Activated CD4-positive, alpha-beta memory T cell treated with anti-CD3 and anti-CD28 coated beads, Interleukin-2, amount 10 ng/mL, durations not matched to agents 7 days and 5 days (primary cell): ENCODE data around the gene SALL2. TPM values are rescaled to one million over a fixed set of nuclear protein-coding genes. Genes with fewer than 3 reads are reported as not detected.

Source experiments
- CTCF ChIA-PET: fragments of 350-600 bp; sonication (Branson Sonifier 250); formaldehyde crosslinking; loops from one replicate; lab custom pipeline; 2021; ENCODE audit warnings: antibody characterized with exemption, inconsistent platforms; lab: Charles Lee
- POLR2A ChIA-PET: fragments of 350-600 bp; sonication (Branson Sonifier 250); formaldehyde crosslinking; loops from one replicate; lab custom pipeline; 2021; ENCODE audit warnings: antibody characterized with exemption; lab: Charles Lee
- DNase-seq: peaks from one replicate; pipeline ENCODE4 v3.0.0-alpha.2; 2020
- H3K27ac Mint-ChIP-seq: one replicate; pipeline ENCODE4 v1.8.0; 2021; ENCODE audit warnings: mild to moderate bottlenecking, mixed read lengths
- H3K27me3 Mint-ChIP-seq: one replicate; pipeline ENCODE4 v1.8.0; 2021; ENCODE audit warnings: mixed read lengths
- H3K36me3 Mint-ChIP-seq: one replicate; pipeline ENCODE4 v1.8.0; 2021; ENCODE audit warnings: low read depth, mixed read lengths
- H3K4me1 Mint-ChIP-seq: one replicate; pipeline ENCODE4 v1.8.0; 2021; ENCODE audit warnings: mixed read lengths
- H3K4me3 Mint-ChIP-seq: one replicate; pipeline ENCODE4 v1.8.0; 2021; ENCODE audit warnings: mild to moderate bottlenecking, mixed read lengths
- H3K9me3 Mint-ChIP-seq: one replicate; pipeline ENCODE4 v1.8.0; 2021; ENCODE audit warnings: mixed read lengths
- total RNA-seq, 2 experiments: library from RNA; stranded (reverse); gene quantifications; one replicate each; pipeline ENCODE4 v1.2.3, GENCODE V29; 2021

The SALL2 gene
- total RNA-seq, 2 experiments from 2014 or later: 1.5 to 1.8 TPM

GRCh38 chr14:21539189-21539940 lies 13.2 kb upstream of the SALL2 start:
- CTCF ChIA-PET: no interaction called here
- no peaks in the 10 kb centered on the region for H3K9me3 Mint-ChIP-seq
- DNase-seq: no peak
- no peaks in the 10 kb centered on the region for H3K36me3 Mint-ChIP-seq
- no peak overlapping the region for H3K27ac Mint-ChIP-seq
- no peak overlapping the region for H3K4me3 Mint-ChIP-seq
- POLR2A ChIA-PET: no interaction called here
- peaks cover 3% of the 10 kb centered on the region for H3K4me1 Mint-ChIP-seq
- peaks cover 45% of the 10 kb centered on the region for H3K27me3 Mint-ChIP-seq

- CTCF ChIA-PET: no interaction called here
- H3K4me1 Mint-ChIP-seq: peaks cover 3% of the 10 kb centered on the region
- POLR2A ChIA-PET: no interaction called here
- H3K4me3 Mint-ChIP-seq: no peak overlapping the region
- peaks cover 46% of the 10 kb centered on the region for H3K27me3 Mint-ChIP-seq
- H3K27ac Mint-ChIP-seq: no peak overlapping the region
- DNase-seq: no peak
- H3K9me3 Mint-ChIP-seq: no peaks in the 10 kb centered on the region
- H3K36me3 Mint-ChIP-seq: no peaks in the 10 kb centered on the region
Observed at GRCh38 chr14:21537090-21537424, 10.9 kb upstream of the SALL2 start.

GRCh38 chr14:21536418-21537089 lies 10.4 kb upstream of the SALL2 start:
- H3K27me3 Mint-ChIP-seq: peaks cover 48% of the 10 kb centered on the region
- H3K9me3 Mint-ChIP-seq: no peaks in the 10 kb centered on the region
- no peak overlapping the region for H3K4me3 Mint-ChIP-seq
- no peaks in the 10 kb centered on the region for H3K36me3 Mint-ChIP-seq
- no peak for DNase-seq
- CTCF ChIA-PET: no interaction called here
- H3K27ac Mint-ChIP-seq: no peak overlapping the region
- H3K4me1 Mint-ChIP-seq: peaks cover 3% of the 10 kb centered on the region
- POLR2A ChIA-PET: no interaction called here

GRCh38 chr14:21535545-21536417 lies 9.6 kb upstream of the SALL2 start:
- no peak overlapping the region for H3K4me3 Mint-ChIP-seq
- POLR2A ChIA-PET: no interaction called here

GRCh38 chr14:21534576-21534975 lies 8.4 kb upstream of the SALL2 start:
- ChIA-PET POLR2A (interaction anchor here (1.0 kb wide), 1 partner anchor 9 kb away, joined by 3 read pairs; the partner anchor contains the start of gene SALL2), CTCF (interaction anchor here (1.2 to 1.3 kb wide), 2 partner anchors 36 to 58 kb away, joined by 3 read pairs; partner anchors contain the start of genes RAB2B and TOX4)
- peaks cover 3% of the 10 kb centered on the region for H3K4me1 Mint-ChIP-seq
- H3K4me3 Mint-ChIP-seq: no peak overlapping the region
- H3K9me3 Mint-ChIP-seq: no peaks in the 10 kb centered on the region
- H3K36me3 Mint-ChIP-seq: no peaks in the 10 kb centered on the region
- no peak for DNase-seq
- peaks cover 51% of the 10 kb centered on the region for H3K27me3 Mint-ChIP-seq
- H3K27ac Mint-ChIP-seq: no peak overlapping the region

More at GRCh38 chr14:21535545-21536417, 9.6 kb upstream of the SALL2 start:
- Mint-ChIP-seq H3K4me1 (peaks cover 3% of the 10 kb centered on the region), H3K9me3 (no peaks in the 10 kb centered on the region), H3K27ac (no peak overlapping the region), H3K36me3 (no peaks in the 10 kb centered on the region), H3K27me3 (peaks cover 48% of the 10 kb centered on the region)
- CTCF ChIA-PET: interaction anchor here (1.3 kb wide), 1 partner anchor 37 kb away, joined by 3 read pairs; no protein-coding TSS in a partner anchor
- DNase-seq: no peak

DNA sequence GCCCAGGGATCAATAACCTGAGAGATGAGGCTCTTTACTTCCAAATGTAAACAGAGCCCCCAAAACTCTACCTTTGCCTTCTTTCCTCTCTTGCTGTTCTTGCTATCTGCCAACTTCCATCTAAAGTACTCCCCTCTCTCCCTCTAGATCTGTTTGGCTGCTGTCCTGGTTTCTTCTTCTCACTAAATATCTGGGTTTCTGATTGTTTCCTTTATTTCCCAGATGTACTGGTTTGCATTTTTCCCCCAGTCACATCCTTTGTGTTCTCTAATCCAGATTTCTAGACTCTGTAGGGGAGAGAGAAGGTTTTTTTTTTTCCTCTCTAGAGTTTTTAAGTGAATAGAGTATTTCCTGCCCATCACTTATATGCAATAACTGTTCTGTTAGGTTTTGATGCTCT lies 7.1 kb upstream of the SALL2 start:
- Mint-ChIP-seq H3K36me3 (no peaks in the 10 kb centered on the region), H3K4me3 (no peak overlapping the region), H3K4me1 (peaks cover 3% of the 10 kb centered on the region), H3K9me3 (no peaks in the 10 kb centered on the region), H3K27me3 (peaks cover 44% of the 10 kb centered on the region), H3K27ac (no peak overlapping the region)
- POLR2A ChIA-PET: no interaction called here
- no peak for DNase-seq
- CTCF ChIA-PET: interaction anchor here (1.2 kb wide), 1 partner anchor 57 kb away, joined by 3 read pairs; the partner anchor contains the start of genes RAB2B and TOX4

- peaks cover 21% of the 10 kb centered on the region for H3K27me3 Mint-ChIP-seq
- no peak for DNase-seq
- POLR2A ChIA-PET: no interaction called here
- H3K4me3 Mint-ChIP-seq: no peak overlapping the region
- H3K9me3 Mint-ChIP-seq: no peaks in the 10 kb centered on the region
- CTCF ChIA-PET: interaction anchor here (1.9 kb wide), 1 partner anchor 30 kb away, joined by 5 read pairs; no protein-coding TSS in a partner anchor
- H3K36me3 Mint-ChIP-seq: no peaks in the 10 kb centered on the region
- H3K4me1 Mint-ChIP-seq: peaks cover 10% of the 10 kb centered on the region
- no peak overlapping the region for H3K27ac Mint-ChIP-seq
Observed at GRCh38 chr14:21529515-21529914, 3.4 kb upstream of the SALL2 start.

DNA sequence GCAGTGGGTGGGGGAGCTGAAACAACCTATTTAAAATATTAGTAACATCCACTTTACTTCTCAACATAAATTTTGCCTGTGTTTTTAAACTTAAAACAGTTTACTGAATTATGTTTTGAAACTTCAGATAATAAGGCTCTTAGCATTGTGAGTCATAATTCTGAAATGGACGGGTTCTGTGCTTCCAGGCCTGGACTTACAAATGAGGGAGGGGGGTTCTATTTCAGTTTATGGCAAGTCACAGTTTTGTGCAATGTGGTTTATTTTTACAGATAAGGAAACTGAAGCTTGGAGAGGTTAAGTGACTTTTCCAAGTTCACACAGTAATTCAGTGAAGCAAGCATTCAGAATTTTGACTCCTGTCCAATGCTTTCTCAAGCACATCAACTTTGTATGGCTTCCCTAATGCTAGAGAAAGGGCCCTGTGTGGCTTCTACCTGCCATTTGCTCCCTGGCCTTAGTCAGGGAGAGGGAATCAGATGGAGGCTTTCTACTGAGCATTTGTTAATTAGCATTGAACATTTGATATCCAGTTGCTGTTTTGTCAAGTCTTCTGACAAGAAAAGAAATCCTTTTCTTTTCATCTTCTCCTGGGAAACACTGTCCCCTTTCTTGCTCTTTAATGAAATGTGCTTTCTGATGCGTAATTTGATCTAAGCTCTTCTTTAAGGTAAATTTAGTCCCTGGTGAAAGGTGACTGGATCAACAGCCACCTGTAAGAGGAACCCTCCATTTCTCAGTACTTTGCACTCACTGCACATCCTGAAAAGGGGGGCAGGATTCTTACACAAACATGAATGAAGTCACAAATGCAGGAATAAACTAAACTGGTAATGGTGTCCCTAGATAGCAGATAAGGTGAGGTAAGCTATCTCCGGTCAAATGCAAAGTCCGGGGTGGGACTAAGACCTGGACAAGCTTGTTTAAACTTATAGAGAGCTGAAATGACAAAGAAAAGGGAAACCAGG lies 2.5 kb upstream of the SALL2 start:
- Mint-ChIP-seq H3K4me3 (no peak overlapping the region), H3K4me1 (peaks cover 10% of the 10 kb centered on the region), H3K27me3 (peaks cover 16% of the 10 kb centered on the region), H3K9me3 (no peaks in the 10 kb centered on the region), H3K36me3 (no peaks in the 10 kb centered on the region), H3K27ac (no peak overlapping the region)
- ChIA-PET CTCF (interaction anchor here (1.5 to 1.9 kb wide), 2 partner anchors 15 to 31 kb away, joined by 4 to 5 read pairs; no protein-coding TSS in a partner anchor), POLR2A (no interaction called here)
- no peak for DNase-seq

DNA sequence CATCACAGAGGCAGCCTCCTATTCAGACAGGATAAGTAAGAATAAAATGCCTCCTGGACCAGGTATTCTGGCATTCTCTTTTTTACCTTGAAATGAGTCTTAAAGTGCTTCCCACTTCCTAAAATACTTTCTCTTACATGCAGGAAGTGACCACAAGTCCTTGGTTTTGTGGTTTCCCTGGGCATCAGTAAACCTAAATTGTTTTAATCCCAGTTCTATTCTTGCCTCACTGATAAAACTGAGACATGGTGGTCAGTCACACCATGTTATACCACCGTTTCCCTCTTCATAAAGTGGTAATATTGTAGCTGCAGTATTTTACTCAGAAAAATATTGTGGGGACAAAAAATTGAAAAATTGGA lies 1.2 kb upstream of the SALL2 start:
- POLR2A ChIA-PET: interaction anchor here (1.3 to 6.8 kb wide), 2 partner anchors 10 to 15 kb away, joined by 5 to 50 read pairs; partner anchors contain the start of gene METTL3
- Mint-ChIP-seq H3K9me3 (no peaks in the 10 kb centered on the region), H3K27me3 (peaks cover 12% of the 10 kb centered on the region), H3K36me3 (no peaks in the 10 kb centered on the region), H3K4me3 (peak overlapping the region; percentile 71), H3K27ac (no peak overlapping the region), H3K4me1 (peaks cover 10% of the 10 kb centered on the region)
- CTCF ChIA-PET: interaction anchor here (0.8 kb wide), 1 partner anchor 70 kb away, joined by 3 read pairs; no protein-coding TSS in a partner anchor
- DNase-seq: no peak

DNA sequence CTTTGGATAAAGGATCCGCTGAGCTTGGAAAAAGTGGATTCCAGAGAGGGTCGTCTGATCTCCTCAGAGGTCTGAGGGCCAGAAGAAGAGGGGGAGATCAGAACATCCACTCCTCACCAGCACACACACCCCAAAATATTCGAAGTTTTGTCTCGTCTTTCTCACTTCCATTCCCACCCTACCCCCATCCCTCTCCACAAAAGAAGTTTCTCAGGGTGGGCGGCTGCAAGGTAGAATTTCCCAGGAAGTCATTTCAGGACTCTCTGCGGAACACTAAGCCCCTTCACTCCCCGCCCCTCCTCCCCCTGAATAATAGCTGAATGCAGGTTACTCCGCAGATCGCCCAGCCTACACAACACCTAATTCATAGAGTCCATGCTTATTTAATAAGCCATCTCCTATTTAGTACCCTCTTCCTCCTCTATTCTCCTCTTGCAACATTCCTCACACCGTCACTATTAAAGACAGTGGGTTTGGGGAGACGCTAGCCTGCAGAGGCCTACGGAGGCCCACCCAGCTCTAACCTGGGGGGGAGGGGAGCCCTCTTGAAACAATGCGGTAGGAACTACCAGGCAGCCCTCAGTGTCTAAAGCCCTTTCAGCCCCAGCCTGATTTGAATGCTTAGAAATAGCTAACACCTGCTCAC lies 649 bp upstream of the SALL2 start:
- CTCF ChIA-PET: interaction anchor here (0.6 to 1.2 kb wide), 4 partner anchors 28 to 70 kb away, joined by 3 to 7 read pairs (median 4); no protein-coding TSS in a partner anchor
- H3K4me3 Mint-ChIP-seq: peak overlapping the region; percentile 71
- POLR2A ChIA-PET: interaction anchor here (1.2 to 6.8 kb wide), 3 partner anchors 10 to 28 kb away, joined by 5 to 50 read pairs (median 5); partner anchors contain the start of gene METTL3
- H3K36me3 Mint-ChIP-seq: no peaks in the 10 kb centered on the region
- no peak overlapping the region for H3K27ac Mint-ChIP-seq
- peaks cover 10% of the 10 kb centered on the region for H3K4me1 Mint-ChIP-seq
- DNase-seq: no peak
- H3K9me3 Mint-ChIP-seq: no peaks in the 10 kb centered on the region
- H3K27me3 Mint-ChIP-seq: peaks cover 10% of the 10 kb centered on the region

DNA sequence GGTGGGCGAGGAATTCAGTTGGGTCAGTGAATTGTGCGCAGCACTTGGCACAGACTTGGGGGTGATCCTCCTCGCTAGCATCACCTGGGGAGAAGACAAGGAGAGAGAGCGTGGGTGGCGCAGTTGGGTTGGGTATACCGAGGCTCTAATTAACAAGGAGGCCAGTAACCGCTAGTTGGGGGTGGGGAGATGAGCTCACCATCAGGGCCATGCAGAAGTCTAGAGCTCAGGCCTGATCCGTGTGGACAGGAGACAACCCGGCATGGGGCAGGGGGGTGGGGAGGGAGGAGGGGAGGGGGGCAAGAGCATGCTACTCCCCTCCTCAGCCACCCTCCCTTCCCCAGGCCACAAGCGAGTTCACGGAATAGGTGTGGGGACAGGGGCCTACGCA lies 580 bp downstream of the SALL2 start:
- peak overlapping the region; percentile 71 for H3K4me3 Mint-ChIP-seq
- no peak overlapping the region for H3K27ac Mint-ChIP-seq

More for the DNA sequence above, 580 bp downstream of the SALL2 start:
- CTCF ChIA-PET: interaction anchor here (1.2 kb wide), 1 partner anchor 27 kb away, joined by 7 read pairs; no protein-coding TSS in a partner anchor
- Mint-ChIP-seq H3K36me3 (no peaks in the 10 kb centered on the region), H3K4me1 (peaks cover 10% of the 10 kb centered on the region), H3K9me3 (no peaks in the 10 kb centered on the region), H3K27me3 (peaks cover 14% of the 10 kb centered on the region)
- POLR2A ChIA-PET: interaction anchor here (1.0 to 6.8 kb wide), 3 partner anchors 9 to 48 kb away, joined by 3 to 50 read pairs (median 4); partner anchors contain the start of genes METTL3 and TOX4
- DNase-seq: no peak
